ENCODE data around the gene PPP1R14D.
"Not testable (repeated sequence)": the region's sequence is repeated elsewhere in the genome, so short reads cannot be mapped to it uniquely, and the experiment has no call there.

The PPP1R14D gene

GRCh38 chr15:40828447-40829036 is at the start of gene PPP1R14D:
PPP1R14D (minus strand) TSS chr15:40828708; CDS start chr15:40828641, 67 bp downstream.
- DNase-seq (ENCODE audit: low spot score): no peak

GRCh38 chr15:40877694-40878093 is 49.2 kb upstream of the PPP1R14D start:
- DNase-seq (ENCODE audit: low spot score): no peak

DNA sequence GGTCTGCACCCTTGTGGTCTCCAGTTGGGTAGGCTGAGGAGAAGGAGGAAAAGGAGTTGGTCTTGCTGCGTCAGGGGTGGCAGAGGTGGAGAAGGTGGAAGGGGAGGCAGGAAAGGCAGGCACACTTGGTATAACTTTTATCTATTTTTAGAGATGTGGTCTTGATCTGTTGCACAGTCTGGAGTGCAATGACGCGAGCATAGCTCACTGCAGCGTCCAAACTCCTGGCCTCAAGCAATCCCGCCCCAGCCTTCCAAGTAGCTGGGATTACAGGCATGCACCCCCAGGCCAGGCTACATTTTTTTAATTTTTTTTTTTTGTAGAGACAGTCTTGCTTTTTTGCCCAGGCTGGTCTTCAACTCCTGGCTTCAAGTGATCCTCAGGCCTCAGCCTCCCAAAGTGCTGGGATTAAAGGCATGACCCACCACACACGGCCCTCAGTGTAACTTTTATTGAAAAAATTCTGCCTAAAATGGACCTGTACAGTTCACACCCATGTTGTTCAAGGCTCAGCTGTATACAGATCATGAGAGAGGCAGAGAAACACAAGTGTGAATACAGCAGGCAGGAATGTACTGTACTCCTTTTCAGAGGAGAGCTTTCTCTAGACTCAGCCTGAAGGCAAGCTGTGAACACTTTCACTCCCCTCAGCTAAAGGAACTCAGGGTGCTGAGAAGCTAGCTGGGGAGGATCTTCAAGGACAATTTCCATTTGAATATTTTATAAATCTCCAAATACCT is 47.7 kb upstream of the PPP1R14D start:
- no peak for DNase-seq (ENCODE audit: low spot score)

DNA sequence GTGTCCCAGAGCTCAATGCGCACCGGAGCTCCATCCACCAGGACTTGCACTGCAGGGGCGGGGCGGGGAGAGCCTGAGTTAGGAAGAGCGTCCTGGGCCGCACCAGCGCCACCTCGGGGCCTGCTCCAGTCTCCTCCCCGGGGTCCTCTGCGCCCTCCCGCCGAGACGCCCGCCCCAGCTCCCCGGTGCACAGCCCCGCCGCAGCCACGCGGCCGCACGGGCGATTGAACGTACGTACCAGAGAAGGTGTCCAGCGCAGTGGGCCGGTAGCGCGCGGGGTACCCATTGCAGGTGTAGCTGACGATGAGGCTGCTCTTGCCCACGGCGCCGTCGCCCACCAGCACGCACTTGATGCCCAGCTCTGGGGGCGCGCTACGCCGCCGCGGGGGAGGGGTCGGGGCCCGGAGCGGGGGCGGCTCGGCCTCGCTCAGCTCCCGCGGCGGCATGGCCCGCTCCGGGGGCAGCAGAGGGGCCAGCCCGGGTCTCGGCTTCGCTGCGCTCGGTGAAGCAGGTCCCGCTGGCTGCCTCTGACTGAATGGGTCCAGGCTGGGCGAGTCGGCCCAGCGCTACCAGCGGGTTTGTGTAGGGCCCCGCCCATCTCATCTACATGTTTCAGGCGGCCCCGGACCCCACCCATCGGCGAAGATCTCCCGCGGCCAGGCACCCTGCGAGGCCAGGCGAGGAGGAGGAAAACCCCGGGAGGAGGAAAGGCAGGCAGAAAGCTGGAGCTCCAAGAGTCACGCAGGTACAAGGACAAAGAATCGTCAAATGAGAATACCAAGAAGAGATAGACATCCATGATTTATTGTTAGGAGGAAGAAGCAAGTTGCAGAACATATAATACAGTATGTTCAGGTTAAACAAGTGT is 45.4 kb upstream of the PPP1R14D start, which contains the start of gene RHOV:
Gene RHOV, minus strand, starts transcription at position 541 of the 868 bp plus-strand sequence. Its CDS starts 95 bp downstream, at position 446.
- DNase-seq (ENCODE audit: low spot score): peak; percentile 92

GRCh38 chr15:40872791-40873693 is 44.5 kb upstream of the PPP1R14D start:
- DNase-seq (ENCODE audit: low spot score): peak; percentile 37

- no peak for DNase-seq (ENCODE audit: low spot score)
Measured at GRCh38 chr15:40871749-40872617, 43.5 kb upstream of the PPP1R14D start.

GRCh38 chr15:40870716-40871115 is 42.2 kb upstream of the PPP1R14D start:
- DNase-seq (ENCODE audit: low spot score): no peak

DNA sequence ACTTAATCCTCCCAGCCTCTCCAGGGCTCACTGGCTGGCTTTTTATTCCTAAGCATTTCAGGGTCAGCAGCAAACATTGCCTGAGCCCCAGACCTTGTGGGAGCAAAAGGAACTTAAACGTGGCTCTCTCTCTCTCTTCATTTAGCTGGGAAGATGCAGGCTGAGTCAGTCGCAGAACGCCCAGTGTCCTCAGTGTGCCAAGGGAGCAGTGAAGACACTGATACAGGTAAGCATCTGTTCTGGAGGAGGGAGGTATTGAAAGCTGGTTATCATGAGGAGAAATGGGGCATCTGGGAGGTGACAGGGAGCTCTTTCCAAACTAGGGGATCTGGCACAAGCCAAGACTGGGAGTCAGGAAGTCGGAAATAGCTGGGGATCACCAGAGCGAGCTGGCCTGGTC is 41.2 kb upstream of the PPP1R14D start:
- no peak for DNase-seq (ENCODE audit: low spot score)

GRCh38 chr15:40867199-40867598 is 38.7 kb upstream of the PPP1R14D start:
- no peak for DNase-seq (ENCODE audit: low spot score)

DNA sequence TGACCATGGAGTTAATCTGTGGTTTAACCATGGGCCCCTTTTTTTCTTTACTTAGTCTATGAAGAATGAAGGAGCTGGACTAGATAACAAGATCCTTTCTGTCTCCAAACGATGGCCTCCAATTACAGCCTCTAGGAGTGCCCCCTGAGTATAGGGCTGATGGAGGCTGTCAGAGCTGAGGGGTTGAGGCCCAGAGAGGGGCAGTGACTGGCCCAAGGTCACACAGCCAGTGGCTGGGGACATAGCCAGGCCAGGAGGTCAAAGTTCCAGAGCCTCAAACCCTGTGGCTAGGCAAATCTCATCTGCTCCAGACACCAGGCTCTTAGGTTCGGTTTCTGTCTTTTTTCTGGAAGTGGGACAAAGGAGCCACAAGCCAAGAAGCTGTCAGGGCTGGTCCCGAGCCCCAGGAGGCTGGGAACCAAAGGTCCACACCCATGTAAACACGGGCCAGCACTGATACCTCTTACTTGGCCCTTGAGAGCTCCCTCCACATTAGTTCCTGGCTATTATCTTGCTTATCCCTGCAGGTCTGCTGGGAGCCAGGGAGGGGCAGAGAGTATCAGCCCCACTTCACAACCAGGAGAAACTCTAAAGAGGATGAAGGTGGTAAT is 35.3 kb upstream of the PPP1R14D start:
- DNase-seq (ENCODE audit: low spot score): no peak

- not testable (repeated sequence) for DNase-seq (ENCODE audit: low spot score)
Measured at GRCh38 chr15:40861147-40861546, 32.6 kb upstream of the PPP1R14D start.

GRCh38 chr15:40859206-40859851 is 30.8 kb upstream of the PPP1R14D start:
- peak; percentile 89 for DNase-seq (ENCODE audit: low spot score)

GRCh38 chr15:40858706-40859105 is 30.2 kb upstream of the PPP1R14D start:
- no peak for DNase-seq (ENCODE audit: low spot score)

GRCh38 chr15:40857601-40858341 is 29.3 kb upstream of the PPP1R14D start:
- peak; percentile 92 for DNase-seq (ENCODE audit: low spot score)

- no peak for DNase-seq (ENCODE audit: low spot score)
Measured at GRCh38 chr15:40856746-40857145, 28.2 kb upstream of the PPP1R14D start.

DNA sequence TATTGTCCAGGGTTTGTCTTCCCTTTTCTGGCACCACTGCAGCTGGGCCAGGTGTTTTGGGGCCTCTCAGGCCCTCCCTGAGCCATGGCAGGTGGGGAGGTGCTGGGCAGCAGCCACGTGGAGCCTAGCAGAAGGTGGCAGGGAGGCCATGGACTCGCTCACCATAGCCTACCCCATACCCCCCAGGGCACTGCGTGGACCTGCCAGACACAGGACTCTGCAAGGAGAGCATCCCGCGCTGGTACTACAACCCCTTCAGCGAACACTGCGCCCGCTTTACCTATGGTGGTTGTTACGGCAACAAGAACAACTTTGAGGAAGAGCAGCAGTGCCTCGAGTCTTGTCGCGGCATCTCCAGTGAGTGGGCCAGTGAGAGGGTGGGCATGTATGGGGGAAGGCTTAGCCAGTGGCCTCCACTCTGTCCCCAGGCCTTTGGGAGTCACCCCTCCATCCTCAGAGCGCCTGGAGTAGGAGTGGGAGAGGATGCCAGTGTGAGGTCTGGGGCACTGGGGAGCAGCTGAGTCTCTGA is 27.3 kb upstream of the PPP1R14D start:
- no peak for DNase-seq (ENCODE audit: low spot score)

GRCh38 chr15:40854161-40854560 is 25.7 kb upstream of the PPP1R14D start:
- DNase-seq (ENCODE audit: low spot score): no peak

DNA sequence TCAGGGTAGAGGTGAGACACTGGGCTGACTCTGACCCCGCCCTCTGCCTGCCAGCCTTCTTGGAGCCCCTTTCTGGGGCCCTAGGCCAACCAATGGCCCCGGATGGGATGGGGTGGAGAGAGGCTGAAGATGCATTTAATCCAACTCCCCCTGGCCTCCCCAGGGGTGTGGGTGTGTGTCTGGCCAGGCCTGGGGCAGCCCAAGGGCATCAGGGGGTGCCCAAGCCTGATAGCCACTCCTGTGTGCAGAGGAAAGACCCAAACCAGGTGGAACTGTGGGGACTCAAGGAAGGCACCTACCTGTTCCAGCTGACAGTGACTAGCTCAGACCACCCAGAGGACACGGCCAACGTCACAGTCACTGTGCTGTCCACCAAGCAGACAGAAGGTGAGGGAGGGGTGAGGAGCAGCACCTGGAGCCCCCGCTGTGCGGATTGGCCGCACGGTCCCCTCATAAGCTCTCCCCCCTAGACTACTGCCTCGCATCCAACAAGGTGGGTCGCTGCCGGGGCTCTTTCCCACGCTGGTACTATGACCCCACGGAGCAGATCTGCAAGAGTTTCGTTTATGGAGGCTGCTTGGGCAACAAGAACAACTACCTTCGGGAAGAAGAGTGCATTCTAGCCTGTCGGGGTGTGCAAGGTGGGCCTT is 24.9 kb upstream of the PPP1R14D start:
- no peak for DNase-seq (ENCODE audit: low spot score)

Data from D341Med (cell line).